HG03565 (cell line): ENCODE measurements around the gene RNF4.
"Not testable (repeated sequence)": the region's sequence is repeated elsewhere in the genome, so short reads cannot be mapped to it uniquely, and the experiment has no call there.

Experiments used
- ATAC-seq: cut with Tn5 transposase; IDR thresholded peaks from one replicate; pipeline ENCODE4 v1.9.1; 2021; ENCODE audit warnings: mild to moderate bottlenecking, moderate library complexity; ENCODE audit not compliant: unreplicated experiment

Gene RNF4

DNA sequence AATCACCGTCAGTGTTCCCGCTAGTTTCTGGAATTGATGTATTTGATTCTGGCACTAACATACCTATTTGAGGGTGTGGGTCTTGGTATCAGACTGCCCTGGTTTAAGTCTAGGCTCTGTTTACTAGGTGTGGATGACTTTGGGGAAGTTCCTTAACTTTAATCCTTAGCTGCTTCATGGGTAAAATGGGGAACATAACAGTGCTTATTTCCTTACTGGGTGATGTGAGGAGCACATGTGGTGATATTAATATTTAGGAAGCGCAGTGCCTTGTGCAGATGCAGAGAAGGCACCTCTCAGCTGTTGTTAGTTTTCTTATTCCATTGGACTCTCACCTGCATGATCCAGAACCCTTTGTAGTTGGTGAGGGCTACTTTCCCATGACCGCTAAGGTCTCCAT is 17.1 kb downstream of the RNF4 start:
- ATAC-seq, result no peak

DNA sequence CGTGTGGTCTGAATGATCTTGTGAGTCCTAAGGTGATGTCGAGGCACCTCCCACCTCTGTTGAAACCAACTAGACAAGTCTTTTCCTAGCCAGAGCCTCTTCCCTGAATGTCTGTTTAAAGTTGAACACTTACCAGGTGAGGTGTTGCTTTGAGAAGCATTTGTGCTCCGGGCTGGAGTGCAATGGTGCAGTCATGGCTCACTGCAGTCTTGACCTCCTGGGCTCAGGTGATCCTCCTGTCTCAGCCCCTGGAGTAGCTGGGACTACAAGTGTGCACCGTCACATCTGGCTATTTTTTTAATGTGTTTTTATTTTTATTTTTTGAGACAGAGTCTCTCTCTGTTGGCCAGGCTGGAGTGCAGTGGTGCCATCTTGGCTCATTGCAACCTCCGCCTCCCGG is 18.1 kb downstream of the RNF4 start:
- no peak for ATAC-seq

GRCh38 chr4:2487632-2488031 is 18.7 kb downstream of the RNF4 start:
- ATAC-seq, result peak; percentile 50

DNA sequence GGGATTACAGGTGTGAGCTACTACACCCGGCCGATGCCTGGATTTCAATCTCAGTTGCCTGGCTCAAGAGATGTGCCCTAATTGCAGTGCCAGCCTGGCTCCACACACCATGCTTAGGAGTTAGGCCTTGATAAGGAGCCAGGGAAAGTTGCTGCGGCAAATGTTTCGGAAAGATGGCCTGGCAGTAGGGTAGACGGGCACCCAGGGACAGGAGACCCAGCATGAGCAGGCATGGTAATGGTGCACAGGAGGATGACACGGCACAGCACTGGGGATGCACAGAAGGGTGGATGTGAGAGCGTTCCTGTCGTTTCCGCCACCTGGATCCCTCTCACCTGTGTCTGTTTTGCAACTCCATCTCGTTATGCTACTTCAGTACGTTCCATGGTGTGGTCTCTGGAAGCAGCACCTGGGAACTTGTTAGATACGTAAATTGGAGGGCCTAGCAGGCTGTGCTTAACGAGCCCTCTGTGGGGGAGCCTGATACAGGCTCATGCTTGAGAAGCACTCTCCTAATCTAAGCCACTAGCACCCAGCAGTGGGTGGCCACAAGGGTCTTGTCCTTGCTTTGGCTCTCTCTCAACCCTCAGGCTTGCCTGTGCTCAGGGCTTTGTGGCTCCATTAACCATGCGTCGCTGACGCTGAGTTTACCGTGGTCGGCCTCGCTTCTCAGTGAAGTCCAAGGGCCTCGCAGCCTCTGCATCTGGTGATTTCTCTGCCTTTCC is 20.3 kb downstream of the RNF4 start:
- no peak for ATAC-seq

GRCh38 chr4:2489841-2490552 is 21.1 kb downstream of the RNF4 start:
- no peak for ATAC-seq

GRCh38 chr4:2492970-2493369 is 24.1 kb downstream of the RNF4 start:
- ATAC-seq, result no peak

- no peak for ATAC-seq
Observed at GRCh38 chr4:2494992-2495391, 26.1 kb downstream of the RNF4 start.

GRCh38 chr4:2497324-2497723 is 28.4 kb downstream of the RNF4 start:
- no peak for ATAC-seq

DNA sequence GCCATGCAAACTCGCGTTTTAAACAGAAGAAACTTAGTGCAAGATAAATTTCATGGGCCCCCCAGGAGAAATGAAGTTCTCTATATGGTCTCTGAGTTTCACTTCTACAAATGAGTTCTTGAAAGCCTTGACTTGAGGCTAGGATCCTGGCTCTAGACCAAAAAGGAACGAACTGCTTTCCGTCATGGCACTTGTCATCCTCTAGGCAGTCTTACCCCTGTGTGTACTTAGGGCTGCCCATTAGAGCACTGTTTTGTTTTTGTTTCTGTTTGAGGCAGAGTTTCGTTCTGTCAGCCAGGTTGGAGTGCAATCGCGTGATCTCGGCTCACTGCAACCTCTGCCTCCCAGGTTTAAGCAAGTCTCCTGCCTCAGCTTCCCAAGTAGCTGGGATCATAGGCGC is 29.0 kb downstream of the RNF4 start:
- ATAC-seq, result peak; percentile 88

DNA sequence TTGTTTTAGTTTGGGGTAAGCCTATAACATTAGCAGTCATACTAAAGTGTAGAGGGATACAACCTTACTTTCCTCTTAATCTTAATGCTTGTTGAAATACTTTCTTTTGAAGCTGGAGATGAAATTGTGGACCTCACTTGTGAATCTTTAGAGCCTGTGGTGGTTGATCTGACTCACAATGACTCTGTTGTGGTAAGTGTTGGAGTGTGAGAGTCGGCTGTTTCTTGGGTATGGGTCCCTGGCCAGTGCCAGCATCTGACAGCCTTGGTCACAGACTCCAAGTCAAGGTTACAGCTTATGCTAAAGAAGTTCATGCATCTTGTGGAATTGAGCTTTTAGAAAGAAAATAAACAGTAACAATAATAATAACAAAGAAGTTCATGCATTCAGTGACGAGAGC is 31.6 kb downstream of the RNF4 start:
- ATAC-seq, result no peak

- ATAC-seq, result no peak
Observed at GRCh38 chr4:2501034-2501594, 32.2 kb downstream of the RNF4 start.

DNA sequence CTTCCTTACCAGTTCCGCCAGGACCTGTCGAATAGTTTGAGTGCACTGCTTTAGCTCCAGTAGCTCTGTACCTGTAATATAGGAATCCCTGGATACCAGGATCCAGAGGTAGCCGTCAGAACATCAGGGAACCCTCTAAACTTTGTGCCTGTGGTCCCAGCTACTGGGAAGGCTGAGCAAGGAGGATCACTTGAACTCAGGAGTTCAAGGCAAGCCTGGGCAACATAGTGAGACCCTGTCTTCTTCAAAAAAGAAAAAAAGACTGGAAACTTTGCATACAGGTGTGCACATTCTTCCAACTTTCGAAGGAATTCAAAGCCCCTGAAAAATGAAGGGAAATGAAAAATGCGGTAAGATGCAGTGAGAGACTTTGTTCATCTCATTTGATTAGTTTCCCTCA is 34.9 kb downstream of the RNF4 start:
- ATAC-seq, result no peak

GRCh38 chr4:2507259-2507658 is 38.4 kb downstream of the RNF4 start:
- no peak for ATAC-seq

DNA sequence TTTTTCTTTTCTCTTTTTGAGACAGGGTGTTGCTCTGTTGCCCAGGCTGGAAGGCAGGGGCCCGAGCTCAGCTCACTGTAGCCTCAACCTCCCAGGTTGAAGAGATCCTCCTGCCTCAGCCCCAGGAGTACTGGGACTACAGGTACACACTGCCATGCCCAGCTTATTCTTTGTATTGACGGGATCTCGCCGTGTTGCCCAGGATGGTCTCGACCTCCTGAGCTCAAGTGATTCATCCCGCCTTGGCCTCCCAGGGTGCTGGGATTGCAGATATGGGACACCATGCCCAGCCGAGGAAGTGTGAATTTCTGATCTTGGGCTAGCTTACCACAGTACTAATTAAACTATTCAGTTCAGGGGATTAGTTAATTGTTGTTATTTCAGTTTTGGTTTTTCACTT is 38.9 kb downstream of the RNF4 start:
- ATAC-seq, result no peak

DNA sequence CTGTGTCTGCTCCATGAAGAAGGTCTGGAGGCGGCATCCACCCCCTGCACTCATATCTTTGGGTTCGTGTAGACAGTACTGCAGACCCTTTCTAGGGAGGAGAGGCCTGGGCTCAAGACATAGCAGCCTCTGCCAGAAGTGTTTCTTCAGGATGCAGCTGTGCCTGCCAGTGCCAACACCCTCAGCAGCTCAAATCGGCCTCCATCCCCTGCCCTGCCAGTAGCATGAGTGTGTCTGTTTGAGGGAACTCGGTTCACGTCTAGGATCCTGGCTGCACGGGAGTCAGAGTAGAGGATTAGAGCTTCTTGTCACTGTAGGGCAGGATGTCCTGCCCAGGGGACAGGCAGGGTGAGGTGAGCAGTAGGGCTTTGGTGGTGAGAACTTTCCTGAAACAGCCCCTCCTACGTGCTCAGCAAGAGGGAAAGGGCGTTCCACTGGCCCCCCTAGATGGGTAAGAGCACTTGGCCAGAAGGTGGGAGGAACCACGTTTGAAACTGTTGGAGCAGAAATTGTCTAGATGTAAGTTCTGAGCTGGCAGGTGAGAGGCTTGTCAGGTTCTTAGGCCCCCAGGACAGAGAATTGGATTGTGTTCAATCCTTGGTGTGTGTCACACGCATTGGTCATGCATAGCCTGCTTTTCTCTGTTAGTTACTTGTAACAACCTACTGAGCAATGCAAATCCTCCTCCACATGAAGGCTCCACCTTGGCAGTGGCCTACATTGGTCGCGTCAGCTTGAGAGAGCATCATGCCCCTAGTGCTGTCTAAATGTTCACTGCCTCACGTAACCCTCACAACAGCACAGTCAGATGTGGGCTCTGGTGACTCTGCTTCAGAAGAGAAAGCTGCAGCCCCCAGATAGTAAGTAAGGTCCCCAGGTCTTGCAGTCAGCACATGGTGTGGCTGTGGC is 41.7 kb downstream of the RNF4 start:
- no peak for ATAC-seq

DNA sequence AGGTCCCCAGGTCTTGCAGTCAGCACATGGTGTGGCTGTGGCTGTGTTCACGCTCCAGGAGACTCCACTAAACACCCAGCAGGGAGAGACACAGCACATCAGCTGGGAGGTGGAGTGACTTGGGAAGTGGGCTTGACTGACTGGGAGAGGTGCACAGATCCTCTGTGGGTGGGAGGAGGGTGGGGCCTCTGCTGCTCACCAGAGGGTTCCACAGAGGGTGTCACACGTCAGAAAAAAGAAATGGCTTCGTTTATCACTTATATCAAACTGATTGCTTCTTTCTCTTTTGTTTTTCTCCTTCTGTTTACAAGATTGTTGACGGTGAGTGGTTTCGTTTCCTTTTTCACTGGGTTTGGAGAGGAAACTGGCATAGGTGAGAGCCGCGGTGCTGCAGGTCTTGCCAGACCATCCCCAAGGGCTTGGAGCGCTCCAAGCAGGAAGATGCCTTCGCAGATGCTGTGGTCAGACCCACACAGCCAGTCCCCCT is 42.8 kb downstream of the RNF4 start:
- no peak for ATAC-seq

GRCh38 chr4:2512396-2513135 is 43.7 kb downstream of the RNF4 start:
- no peak for ATAC-seq

DNA sequence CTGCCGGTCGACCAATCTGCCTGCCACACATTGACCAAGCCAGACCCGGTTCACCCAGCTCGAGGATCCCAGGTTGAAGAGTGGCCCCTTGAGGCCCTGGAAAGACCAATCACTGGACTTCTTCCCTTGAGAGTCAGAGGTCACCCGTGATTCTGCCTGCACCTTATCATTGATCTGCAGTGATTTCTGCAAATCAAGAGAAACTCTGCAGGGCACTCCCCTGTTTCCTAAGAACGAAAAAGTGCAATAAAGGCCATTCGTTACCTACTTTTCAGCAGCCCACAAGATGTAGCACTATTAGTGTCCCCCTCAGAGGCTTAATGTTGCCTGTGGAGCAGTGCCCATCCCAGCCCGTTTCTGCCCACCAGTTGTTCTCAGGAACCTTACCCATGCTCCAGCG is 45.3 kb downstream of the RNF4 start:
- not testable (repeated sequence) for ATAC-seq

GRCh38 chr4:2514944-2515343 is 46.0 kb downstream of the RNF4 start:
- ATAC-seq, result not testable (repeated sequence)

DNA sequence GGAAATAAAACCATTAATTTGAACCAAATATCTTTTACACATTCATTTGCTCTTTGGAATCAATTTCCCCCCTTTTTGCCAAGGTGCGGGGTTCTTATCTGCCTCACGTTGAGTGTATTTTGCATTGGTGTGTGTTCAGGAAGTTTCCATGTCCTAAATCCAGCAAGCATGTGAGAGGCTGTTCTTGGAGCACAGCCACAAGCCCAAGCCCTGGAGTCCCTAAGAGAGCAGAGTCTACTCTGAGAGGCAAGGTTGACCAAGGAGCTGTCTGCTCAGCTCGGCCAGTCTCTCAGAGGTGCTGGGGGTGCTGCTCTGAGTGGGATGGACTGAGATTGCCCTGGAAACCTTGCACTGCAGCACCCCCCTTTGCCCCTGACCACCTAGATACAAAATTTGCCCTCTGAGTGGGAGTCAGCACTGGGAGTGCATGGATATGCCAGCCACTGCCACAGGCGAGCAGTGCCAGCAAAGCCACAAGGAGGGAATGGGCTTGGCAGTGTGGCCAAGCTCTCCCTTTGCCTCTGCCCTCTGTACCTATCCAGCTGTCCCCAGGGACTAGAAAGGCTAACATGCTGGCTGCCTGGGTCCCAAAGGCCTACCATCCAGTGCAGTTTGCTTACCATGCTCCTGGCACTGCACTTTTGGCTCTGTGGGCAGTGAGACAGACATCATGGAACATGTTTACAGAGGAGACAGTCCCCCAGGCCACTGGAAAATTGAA is 47.1 kb downstream of the RNF4 start:
- no peak for ATAC-seq
